PFSK-1 (cell line): ENCODE results near the gene PIGQ.

Experiments used
- POLR2AphosphoS5 ChIP-seq: IDR thresholded peaks from 2 replicates; pipeline ENCODE4 v1.6.1; 2012; ENCODE audit warnings: low read depth, mild to moderate bottlenecking, control low read depth, low read length, moderate library complexity
- SIN3A ChIP-seq: IDR thresholded peaks from 2 replicates; pipeline ENCODE4 v1.6.1; 2012; ENCODE audit warnings: mild to moderate bottlenecking, low read length, moderate library complexity, borderline replicate concordance; ENCODE audit not compliant: insufficient read depth
- TAF1 ChIP-seq: IDR thresholded peaks from 2 replicates; pipeline ENCODE4 v1.6.1; 2012; ENCODE audit warnings: low read length, control low read depth, borderline replicate concordance; ENCODE audit not compliant: insufficient read depth
- TF ChIP-seq, protein P1 (sequence below), 2 experiments: IDR thresholded peaks; 2 replicates each; pipeline versions ENCODE4 v1.6.1 to v1.8.0; 2011 to 2012; ENCODE audit warnings: low read depth in 2 of 2, low read length in 2 of 2, control low read depth in 1 of 2, inconsistent platforms in 1 of 2, mild to moderate bottlenecking in 1 of 2, moderate library complexity in 1 of 2; ENCODE audit not compliant: insufficient read depth in 1 of 2

DNA sequence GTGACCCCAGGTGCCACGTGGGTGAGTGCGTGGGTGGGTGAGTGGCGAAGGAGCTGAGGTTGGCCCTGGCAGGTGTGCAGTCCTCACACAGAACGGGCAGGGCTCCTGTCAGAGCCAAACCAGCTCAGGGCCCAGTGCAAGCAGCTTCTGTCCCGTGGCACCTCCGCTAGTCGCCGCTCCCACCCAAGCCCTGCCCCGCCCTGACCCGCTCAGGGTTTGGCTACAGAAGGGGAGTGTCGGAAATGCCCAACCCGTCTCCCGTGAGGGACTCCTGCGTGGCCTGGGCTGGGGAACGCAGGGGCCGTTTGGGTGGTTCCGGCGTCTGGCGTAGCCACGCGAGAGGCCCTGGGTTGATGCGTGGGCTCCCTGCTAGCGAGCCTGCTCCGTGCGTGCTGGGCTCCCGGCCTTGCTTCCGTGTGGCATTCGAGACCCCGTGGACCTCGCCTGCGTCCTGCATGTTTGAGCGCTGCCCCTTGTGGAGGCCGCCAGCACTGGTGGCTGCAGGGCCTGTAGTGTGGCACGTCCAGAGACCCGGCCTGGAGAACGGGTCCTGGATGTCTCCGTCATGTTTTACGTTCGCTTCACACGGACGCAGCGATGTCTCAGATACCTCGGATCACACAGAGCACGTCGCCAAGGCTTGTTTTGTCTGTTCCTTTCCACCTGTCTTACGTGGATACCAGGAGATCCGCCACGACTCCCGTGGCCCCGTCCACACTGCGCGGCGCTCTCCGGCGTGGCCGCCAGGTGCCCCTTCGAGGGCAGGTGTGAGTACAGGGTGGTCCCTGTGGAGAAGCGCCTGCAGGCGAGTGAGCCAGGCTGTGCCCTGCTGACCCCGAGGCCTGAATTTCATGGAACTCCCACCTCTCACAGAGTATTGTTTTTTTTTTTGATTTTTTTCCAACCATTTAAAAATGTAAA lies 32.1 kb upstream of the PIGQ start:
- TF ChIP-seq POLR2AphosphoS5 (no peak), TAF1 (no peak), SIN3A (no peak)
- TF ChIP-seq, protein P1, sequence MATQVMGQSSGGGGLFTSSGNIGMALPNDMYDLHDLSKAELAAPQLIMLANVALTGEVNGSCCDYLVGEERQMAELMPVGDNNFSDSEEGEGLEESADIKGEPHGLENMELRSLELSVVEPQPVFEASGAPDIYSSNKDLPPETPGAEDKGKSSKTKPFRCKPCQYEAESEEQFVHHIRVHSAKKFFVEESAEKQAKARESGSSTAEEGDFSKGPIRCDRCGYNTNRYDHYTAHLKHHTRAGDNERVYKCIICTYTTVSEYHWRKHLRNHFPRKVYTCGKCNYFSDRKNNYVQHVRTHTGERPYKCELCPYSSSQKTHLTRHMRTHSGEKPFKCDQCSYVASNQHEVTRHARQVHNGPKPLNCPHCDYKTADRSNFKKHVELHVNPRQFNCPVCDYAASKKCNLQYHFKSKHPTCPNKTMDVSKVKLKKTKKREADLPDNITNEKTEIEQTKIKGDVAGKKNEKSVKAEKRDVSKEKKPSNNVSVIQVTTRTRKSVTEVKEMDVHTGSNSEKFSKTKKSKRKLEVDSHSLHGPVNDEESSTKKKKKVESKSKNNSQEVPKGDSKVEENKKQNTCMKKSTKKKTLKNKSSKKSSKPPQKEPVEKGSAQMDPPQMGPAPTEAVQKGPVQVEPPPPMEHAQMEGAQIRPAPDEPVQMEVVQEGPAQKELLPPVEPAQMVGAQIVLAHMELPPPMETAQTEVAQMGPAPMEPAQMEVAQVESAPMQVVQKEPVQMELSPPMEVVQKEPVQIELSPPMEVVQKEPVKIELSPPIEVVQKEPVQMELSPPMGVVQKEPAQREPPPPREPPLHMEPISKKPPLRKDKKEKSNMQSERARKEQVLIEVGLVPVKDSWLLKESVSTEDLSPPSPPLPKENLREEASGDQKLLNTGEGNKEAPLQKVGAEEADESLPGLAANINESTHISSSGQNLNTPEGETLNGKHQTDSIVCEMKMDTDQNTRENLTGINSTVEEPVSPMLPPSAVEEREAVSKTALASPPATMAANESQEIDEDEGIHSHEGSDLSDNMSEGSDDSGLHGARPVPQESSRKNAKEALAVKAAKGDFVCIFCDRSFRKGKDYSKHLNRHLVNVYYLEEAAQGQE (IDR thresholded peaks at IDR 0.05; ENCODE audit: insufficient read depth in 1 of 2, low read depth in 2 of 2, low read length in 2 of 2): no peak
